Measurements from ENCODE around the gene HAUS8.
"Not testable (repeated sequence)": the region's sequence is repeated elsewhere in the genome, so short reads cannot be mapped to it uniquely, and the experiment has no call there.

Gene HAUS8

DNA sequence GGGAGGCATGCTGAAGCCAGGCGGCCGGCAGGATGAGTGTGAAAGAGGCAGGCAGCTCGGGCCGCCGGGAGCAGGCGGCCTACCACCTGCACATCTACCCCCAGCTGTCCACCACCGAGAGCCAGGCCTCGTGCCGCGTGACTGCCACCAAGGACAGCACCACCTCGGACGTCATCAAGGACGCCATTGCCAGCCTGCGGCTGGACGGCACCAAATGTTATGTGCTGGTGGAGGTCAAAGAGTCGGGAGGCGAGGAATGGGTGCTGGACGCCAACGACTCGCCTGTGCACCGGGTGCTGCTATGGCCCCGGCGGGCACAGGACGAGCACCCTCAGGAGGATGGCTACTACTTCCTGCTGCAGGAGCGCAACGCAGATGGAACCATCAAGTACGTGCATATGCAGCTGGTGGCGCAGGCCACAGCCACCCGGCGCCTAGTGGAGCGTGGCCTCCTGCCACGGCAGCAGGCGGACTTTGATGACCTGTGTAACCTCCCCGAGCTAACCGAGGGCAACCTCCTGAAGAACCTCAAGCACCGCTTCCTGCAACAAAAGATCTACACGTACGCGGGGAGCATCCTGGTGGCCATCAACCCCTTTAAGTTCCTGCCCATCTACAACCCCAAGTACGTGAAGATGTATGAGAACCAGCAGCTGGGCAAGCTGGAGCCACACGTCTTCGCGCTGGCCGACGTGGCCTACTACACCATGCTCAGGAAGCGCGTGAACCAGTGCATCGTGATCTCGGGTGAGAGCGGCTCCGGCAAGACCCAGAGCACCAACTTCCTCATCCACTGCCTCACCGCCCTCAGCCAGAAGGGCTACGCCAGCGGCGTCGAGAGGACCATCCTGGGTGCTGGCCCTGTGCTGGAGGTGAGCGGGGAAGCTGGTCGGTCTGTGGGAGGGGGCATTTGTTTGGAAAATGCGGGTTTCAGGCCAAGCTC, 26.7 kb upstream of the HAUS8 start:
- DNase-seq (ENCODE audit: low read depth, low spot score): no peak

DNA sequence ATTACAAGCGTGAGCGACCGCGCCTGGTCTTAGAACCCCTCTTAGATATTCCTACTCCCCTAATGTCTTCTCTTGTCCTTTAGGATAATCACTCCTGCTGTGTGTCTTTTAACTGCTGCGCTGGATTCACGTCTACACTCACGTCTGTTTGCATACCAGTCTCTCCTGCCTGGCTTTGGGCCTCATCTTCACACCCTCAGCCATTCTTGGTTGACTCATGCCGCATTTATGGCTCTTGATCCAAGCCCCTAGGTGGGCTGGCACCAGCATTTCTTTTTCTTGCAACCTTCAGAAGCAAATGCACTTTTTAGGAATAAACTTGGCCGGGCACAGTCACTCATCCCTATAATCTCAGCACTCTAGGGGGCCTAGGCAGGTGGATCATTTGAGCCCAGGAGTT, 23.1 kb upstream of the HAUS8 start:
- no peak for DNase-seq (ENCODE audit: low read depth, low spot score)

DNA sequence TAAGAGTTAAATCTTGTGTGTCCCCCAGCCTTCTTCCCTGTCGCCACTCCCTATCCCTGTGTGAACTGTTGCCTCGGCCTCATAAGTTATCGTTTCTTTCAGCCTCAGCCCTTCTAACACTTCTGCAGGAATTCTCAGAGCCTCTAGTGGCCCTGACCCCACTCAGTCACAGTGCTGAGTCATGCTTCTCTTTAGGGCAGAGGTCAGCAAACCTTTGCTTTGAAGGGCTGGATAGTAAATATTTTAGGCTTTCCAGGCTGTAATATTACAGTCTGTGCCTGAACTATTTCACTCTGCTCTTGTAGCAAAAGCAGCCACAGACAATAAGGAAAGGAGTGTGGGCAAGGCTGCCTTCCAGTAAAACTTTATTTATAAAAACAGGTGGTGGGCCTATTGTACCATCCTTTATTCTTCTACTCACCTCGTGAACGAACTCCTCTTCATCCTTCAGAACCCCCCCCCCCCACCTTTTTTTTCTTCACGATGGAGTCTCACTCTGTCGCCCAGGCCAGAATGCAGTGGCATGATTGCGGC, 22.4 kb upstream of the HAUS8 start:
- no peak for DNase-seq (ENCODE audit: low read depth, low spot score)

DNA sequence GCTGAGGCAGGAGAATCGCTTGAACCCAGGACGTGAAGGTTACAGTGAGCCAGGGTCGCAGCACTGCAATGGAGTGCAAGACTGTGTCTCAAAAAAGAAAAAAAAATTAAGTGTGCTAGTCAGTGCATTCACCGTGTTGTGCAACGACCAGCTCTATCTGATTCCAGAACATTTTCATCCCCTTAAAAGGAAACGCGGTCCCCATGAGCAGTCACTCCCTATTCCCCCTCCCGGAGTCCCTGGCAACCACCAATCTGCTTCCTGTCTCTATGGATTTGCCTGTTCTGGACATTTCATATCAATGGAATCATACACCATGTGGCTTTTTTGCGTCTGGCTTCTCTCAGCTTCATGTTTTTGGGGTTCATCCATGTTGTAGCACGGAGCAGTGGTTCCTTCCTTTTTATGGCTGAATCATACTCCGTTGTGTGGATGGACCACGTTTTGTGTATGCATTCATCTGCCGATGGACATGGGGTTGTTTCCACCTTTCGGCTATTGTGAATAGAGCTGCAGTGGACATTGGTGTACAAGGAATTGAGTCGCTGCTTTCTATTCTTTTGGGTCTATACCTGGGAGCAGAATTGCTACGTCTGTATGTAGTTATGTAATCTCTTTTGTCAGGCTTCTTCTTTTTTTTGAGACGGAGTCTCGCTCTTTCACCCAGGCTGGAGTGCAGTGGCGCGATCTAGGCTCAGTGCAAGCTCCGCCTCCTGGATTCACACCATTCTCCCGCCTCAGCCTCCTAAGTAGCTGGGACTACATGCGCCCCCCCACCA, 20.1 kb upstream of the HAUS8 start:
- no peak for DNase-seq (ENCODE audit: low read depth, low spot score)

DNA sequence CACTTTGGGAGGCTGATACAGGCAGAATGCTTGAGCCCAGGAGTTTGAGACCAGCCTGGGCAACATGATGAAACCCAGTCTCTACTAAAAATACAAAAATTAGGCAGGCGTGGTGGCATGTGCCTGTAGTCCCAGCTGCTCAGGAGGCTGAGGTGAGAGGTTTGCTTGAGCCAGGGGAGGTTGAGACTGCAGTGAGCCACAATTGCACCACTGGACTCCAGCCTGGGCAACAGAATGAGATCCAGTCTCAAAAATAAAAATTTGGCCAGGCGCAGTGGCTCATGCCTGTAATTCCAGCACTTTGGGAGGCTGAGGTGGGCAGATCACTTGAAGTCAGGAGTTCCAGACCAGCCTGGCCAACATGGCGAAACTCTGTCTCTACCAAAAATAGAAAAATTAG, 19.4 kb upstream of the HAUS8 start:
- DNase-seq (ENCODE audit: low read depth, low spot score): not testable (repeated sequence)

DNA sequence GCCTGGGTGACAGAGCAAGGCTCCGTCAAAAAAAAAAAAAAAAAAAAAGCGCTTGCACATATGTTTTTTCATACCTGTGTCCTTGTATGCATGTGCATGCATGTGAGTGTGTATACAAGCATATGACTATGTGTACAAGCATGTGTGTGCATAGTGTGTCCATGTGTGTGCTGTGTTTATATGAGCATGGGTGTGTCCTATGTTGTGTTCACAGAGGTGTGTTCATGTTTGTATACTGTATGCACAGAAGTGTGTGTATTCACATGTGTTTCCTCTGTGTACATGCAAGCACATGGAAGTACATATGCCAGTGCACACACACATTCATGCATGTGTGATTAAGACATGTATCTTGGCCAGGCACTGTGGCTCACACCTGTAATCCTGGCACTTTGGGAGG, 17.4 kb upstream of the HAUS8 start:
- DNase-seq (ENCODE audit: low read depth, low spot score): no peak

DNA sequence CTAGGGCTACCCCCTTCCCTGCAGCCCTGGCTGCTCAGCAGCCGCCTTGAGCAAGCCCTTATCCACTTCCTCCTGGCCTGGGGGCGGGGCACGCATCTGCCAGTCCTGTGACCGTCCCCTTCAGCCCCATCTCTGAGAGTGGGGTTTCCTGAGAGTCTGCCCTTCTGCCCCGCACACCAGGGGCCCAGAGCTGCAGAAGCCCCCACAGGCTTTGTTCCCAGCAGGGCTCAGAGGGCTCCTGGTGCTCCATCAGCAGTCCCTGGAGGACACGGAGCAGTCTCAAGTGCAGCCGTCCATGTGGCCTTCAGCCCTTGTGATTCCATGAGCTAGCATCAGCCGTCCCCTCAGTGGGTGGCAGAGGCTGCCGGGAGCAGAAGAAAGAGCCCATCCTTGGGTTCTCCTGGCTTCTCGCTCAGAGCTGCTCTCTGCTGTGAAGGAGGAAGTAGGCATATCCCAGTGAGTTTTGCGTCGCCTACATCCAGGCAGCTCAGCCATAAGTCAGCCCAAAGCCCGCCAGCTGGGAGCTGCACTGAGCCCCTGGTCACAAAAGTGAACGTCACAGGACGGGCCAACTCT, 16.6 kb upstream of the HAUS8 start:
- no peak for DNase-seq (ENCODE audit: low read depth, low spot score)

DNA sequence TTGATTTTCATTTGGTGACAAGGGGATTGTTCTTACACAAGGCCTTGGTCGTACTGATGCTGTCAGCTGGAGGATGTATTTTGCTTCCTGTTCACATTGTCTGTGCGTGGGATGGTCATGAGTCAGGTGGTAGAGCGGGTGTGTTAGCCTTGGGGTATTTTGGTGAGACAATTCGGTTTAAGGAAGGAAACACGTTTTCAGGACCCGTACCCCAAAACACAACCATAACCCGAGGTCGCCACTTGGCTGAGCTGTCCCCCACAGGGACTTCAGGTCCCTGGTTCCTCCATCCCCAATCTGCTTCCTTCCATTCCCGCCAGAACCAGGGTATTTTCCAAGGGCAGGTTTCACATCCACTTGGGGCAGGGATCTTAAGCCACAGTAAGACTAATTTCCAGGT, 15.3 kb upstream of the HAUS8 start:
- no peak for DNase-seq (ENCODE audit: low read depth, low spot score)

DNA sequence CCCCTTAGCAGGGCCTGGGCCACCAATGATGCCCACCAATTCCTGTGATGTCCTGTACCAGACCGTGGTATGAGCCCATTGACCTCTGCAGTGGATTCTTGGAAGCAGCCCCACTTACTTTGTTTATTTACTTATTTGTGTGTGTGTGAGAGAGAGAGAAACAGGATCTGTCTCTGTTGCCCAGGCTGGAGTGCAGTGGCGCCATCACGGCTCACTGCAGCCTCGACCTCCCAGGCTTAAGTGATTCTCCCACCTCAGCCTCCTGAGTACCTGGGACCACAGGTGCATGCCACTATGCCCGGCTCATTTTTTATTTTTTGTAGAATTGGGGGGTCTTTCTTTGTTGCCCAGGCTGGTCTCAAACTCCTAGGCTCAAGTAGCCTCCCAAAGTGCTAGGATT, 13.3 kb upstream of the HAUS8 start:
- DNase-seq (ENCODE audit: low read depth, low spot score): no peak

DNA sequence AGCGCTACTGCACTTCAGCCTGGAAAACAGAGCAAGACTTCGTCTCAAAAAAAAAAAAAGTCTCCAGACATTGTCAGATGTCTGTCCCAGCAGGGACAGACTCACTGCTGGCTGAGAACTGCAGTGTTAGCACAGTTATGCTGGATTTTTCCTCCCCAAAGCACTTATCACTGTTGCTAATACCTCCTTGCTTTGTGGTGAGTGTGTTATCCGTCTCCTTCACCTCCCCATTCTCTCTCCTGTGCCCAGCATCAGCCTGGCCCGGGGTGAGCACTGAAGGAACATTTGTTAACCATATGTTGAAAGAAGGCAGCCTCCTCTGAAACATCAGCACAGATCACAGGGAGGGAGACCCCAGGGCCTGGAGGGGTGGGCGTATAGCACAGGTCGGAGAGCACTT, 11.6 kb upstream of the HAUS8 start:
- DNase-seq (ENCODE audit: low read depth, low spot score): no peak

DNA sequence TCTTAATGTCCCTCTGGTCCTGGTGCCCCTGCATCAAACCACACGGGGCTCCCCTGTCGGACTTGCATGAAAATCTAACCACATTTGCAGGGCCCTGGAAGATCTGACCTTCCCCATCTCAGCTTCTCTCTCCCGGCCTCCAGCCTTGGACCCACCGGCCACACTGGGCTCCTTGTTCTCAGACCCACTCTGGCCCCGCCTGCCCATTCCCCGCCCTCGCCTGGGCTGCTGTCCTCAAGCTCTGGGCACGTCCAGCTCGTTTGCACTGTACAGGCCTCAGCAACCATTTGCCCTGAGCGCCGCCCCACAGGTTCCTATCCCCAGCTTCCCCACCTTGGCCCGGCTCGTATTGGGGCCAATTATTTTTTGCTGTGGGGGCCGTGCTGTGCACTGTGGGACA, 10.9 kb upstream of the HAUS8 start:
- DNase-seq (ENCODE audit: low read depth, low spot score): no peak

DNA sequence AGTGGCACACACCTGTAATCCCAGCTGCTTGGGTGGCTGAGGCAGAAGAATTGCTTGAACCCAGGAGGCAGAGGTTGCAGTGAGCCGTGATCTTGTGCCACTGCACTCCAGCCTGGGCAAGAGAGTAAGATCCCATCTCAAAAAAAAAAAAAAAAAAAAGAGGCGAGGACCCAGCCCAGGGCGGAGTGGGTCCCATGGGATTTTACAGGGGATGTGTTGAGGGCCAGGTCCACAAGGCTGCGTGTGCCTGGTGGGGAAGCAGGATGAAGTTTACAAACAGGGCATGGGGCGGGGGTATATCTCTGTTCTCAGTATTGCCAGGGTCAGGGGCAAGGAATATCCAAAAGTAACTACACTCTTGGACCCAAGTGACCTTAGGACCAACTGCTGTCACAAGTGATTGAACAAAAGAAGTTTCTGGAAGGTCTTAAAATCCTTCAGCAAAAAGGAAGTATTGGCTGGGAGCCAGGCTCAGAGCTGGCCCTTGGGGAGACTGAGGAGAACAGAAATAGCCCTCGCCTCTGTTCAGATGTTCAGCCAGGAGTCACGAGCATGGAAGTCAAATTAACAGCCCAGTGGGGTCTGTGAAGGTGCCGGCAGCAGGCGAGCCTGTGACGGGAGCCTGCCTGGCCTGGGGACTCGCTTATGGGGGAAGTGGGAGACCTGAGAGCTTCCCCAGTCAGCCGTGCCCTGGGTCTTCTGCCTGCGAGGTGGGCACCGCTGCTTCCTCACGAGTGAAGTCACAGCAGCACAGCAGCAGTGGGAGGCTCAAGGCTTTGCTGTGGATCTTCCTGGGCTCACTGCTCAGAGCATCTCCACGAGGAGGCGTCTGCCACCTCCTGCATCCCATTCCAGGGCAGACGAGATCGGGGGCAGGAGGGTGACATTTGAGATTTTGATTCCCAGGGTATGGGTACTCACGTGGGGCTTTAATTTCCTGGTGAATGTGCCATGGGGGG, 6.7 kb upstream of the HAUS8 start:
- no peak for DNase-seq (ENCODE audit: low read depth, low spot score)

DNA sequence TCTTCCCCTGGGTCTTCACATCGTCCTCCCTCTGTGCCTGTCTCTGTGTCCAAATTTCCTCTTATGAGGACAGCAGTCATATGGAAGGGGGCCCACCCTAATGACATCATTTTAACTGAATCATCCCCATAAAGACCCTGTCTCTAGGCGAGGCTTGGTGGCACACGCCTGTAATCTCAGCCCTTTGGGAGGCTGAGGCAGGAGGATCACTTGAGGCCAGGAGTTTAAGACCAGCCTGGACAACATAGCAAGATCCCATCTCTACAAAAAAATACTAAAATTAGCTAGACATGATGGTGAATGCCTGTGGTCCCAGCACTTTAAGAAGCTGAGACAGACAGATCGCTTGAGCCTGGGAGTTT, 5.2 kb upstream of the HAUS8 start:
- no peak for DNase-seq (ENCODE audit: low read depth, low spot score)

DNA sequence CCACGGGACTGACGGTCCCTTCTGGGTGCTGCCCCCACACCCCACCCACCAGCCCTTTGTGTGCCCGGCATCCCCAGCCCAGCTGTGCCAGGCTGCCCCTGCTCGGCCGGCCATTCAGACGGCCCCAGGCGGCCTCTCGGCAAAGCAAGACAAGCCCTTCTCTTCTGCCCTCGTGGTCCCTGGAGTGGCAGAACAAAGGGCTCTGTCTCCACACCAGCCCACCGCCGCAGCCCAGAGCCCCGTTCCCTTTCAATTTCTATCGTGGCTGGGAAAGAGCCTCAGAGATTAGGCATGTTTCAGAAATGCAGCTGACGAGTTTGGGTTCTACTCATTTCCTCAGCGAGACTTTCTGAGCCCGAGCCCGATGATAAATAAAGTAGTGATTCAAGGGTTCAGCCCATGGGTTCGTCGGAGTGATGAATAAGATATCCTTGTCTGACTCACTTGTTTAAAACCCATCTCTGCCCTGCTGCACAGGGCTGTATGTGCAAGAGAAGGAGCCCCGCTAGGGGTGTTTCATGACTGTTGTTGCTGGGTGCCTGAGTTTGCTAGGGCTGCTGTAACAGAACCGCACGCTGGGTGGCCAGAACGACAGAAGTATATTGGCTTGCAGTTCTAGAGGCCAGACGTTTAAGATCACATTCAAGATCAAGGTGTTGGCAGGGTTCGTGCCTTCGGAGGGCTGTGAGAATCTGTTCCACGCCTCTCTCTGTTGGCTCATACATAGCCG, 4.6 kb upstream of the HAUS8 start:
- peak; percentile 92 for DNase-seq (ENCODE audit: low read depth, low spot score)

DNA sequence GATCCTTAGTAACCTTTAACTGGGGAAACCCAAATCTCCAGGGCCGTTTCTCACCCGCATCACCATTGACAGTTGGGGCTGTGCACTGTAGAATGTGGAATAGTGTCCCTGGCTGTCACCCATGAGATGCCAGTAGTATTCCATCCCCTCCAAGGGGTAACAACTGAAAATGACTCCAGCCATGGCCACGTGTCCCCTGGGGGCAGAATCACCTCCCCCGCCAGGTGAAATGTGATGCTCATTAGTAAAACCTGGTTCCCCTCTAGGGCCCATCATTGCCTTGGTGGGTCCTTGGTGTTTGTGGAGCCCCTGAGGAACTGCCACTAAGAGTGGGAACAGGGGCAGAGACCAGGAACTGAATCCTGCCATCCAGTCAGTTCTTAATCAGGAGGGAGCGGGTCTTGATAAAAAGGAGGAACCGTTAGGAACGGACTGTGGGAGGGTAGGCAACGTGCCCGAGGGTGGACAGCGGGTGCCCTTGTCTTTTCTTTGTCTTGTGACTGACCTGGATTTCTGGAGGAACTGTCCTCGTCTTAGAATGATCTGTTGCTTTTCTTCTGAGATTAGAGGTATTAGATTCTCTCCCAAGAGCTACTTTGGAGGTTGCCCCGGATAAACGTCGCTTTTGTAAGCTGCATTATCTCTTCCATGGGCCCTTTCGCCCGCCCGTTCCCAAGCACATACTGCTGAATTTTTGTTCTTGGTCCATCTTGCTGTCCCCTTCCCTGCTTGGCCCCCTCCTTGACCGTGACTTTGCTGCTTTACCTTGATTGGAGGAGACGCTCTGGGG, 3.9 kb upstream of the HAUS8 start:
- no peak for DNase-seq (ENCODE audit: low read depth, low spot score)

DNA sequence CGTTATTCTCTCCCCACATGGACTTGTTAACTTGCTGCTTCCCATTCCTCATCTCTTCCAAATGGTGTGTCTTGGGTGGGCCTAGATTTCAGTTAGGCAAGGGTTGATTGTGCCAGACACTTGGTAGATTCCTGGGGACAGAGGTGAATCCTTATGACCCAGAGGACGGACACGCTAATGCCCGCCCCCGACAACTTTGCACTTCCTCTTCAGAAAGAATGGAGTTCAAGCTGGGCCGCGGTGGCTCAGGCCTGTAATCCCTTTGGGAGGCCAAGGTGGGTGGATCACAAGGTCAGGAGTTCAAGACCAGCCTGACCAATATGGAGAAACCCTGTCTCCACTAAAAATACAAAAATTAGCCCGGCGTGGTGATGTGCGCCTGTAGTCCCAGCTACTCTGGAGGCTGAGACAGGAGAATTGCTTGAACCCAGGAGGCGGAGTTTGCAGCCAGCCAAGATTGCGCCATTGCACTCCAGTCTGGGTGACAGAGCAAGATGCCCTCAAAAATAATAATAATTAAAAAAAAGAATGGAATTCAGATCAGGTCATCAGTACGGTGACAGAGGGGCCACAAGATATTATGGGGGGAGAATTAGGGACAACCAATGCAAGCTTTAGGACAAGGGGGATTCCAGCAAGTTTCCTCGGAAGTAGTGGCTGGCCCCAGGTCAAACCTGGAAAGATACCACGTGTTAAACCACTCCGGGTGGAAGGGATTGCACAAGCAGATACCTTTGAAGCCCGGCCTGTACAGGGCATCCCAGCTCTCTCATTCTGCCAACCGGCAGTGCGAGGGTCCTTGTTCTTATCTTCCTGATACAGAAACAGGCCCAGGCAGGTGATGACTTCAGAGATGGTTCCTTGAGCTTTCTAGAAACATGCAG, 3.0 kb upstream of the HAUS8 start:
- DNase-seq (ENCODE audit: low read depth, low spot score): no peak

DNA sequence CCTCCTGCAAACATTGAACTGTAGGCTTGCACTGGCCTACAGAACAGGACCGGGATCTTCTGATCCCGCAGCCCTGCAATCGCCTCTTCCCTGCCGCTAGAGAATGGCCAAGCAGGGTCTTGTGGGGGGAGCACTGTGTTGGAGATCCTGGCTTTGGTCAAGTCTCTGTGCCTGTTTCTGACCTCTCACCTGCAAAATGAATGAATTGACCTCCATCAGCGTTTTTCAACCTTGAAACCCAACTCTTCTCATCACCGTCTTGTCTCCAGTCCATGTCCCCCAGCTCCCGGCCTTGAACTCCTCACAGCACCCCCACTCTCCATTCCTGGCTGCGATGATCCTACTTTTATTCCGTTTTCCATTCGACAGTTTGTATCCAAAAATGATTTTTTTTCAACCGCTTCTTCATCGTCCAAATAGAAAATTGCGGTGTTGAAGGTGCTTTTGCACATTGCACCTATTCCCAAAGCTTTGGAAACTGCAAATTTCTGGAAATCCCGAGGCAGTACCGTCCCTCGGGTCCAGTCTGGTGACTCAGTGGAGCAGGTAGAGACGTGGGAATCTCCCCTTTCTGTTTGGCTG, 2.3 kb upstream of the HAUS8 start:
- DNase-seq (ENCODE audit: low read depth, low spot score): no peak

DNA sequence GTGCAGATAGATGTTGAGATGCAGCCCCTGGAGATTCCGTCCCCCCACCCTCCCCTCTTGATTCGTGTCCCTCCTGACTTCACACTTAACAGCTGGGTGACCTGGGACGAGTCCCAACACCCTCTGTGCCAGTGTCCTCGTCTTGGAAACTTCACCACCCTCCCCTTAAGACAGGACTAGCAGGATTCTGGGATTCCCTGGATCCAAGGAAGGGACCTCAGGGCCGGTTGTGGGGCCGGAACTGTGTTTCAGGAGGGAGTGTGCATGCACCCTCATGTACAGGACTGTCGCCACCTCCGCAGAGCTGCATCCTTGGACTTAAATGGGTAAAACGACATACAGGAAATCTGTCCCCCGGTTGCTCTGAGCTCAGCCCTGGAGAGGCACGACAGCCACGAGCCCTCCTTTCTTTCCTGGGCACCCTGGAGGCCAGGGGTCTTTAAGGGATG, 1.3 kb upstream of the HAUS8 start:
- no peak for DNase-seq (ENCODE audit: low read depth, low spot score)
